ENCODE results near the gene GCAT. TPM values are rescaled to one million over a fixed set of nuclear protein-coding genes. Genes with fewer than 3 reads are reported as not detected.

Gene GCAT
- total and polyA plus RNA-seq, 9 of the 15 experiments (the other 6 are each of a cell fraction or from before 2014, with no cell fraction given) = 1.9 to 69.9 (median 26.4) TPM

- TF ChIP-seq CHD7 (IDR thresholded peaks at IDR 0.05; ENCODE audit: low read depth, low read length) = no peak
- no peak for TF ChIP-seq PCBP1 (IDR thresholded peaks at IDR 0.05; ENCODE audit: low read depth, low read length, poor library complexity, severe bottlenecking)
- no peak for TF ChIP-seq CSDE1 (IDR thresholded peaks at IDR 0.05)
- TF ChIP-seq SP1 (CRISPR knock-in tag; IDR thresholded peaks at IDR 0.05) = no peak
- no peak for TF ChIP-seq UBTF (IDR thresholded peaks at IDR 0.05; ENCODE audit: borderline replicate concordance in 1 of 2, low read depth in 2 of 2, low read length in 2 of 2)
- no peak for TF ChIP-seq ZNF586 (CRISPR knock-in tag; conservative IDR thresholded peaks at IDR 0.05)
- no peak for TF ChIP-seq TAF9B (IDR thresholded peaks at IDR 0.05; ENCODE audit: partially characterized antibody)
- TF ChIP-seq OTX1 (CRISPR knock-in tag; IDR thresholded peaks at IDR 0.05) = no peak
- TF ChIP-seq LARP7 (IDR thresholded peaks at IDR 0.05) = no peak
- no peak for TF ChIP-seq MAX (CRISPR knock-in tag; IDR thresholded peaks at IDR 0.05)
Observed at GRCh38 chr22:37843741-37844089, 36.0 kb downstream of the GCAT start (continued).
